Vagina (tissue), 2 donors: ENCODE measurements around the gene ZNF132.

Source experiments
- CTCF ChIP-seq, 3 experiments: fragments of 450-650 bp in 2 of 3; fragments of 200-600 bp in 1 of 3; sonication (generic) in 1 of 3; IDR thresholded peaks; one replicate each; pipeline ENCODE4 v1.5.1; 2017 to 2019; ENCODE audit warnings: antibody characterized with exemption in 3 of 3, mild to moderate bottlenecking in 2 of 3, moderate library complexity in 2 of 3
- POLR2A ChIP-seq, 2 donors: fragments of 450-650 bp; IDR thresholded peaks; one replicate each; pipeline ENCODE4 v1.6.1; 2017; ENCODE audit warnings: antibody characterized with exemption in 2 of 2, mild to moderate bottlenecking in 2 of 2, moderate library complexity in 2 of 2

GRCh38 chr19:58455306-58455705 is 15.4 kb upstream of the ZNF132 start:
- TF ChIP-seq CTCF (IDR thresholded peaks at IDR 0.05) (no peak), POLR2A (IDR thresholded peaks at IDR 0.05) (no peak)
